ENCODE results near the gene KIF26A.

KIF26A gene

GRCh38 chr14:104202259-104203070, 64.1 kb downstream of the KIF26A start:
- H3K4me1 ChIP-seq (ENCODE audit: low read length) = no peaks in the 10 kb centered on the region
- H3K4me3 ChIP-seq (ENCODE audit: low read length) = no peak overlapping the region
- TF ChIP-seq EZH2phosphoT487 (IDR thresholded peaks at IDR 0.05; ENCODE audit: low read depth) (no peak), CTCF (IDR thresholded peaks at IDR 0.05; ENCODE audit: low read depth, low read length) (no peak)
- H3K9ac ChIP-seq (ENCODE audit: low read length) = no peak overlapping the region
- no peak overlapping the region for H3K27ac ChIP-seq (ENCODE audit: low read length)
- H3K36me3 ChIP-seq (replicated peaks; ENCODE audit: low read depth, low read length) = no peaks in the 10 kb centered on the region
- no peaks in the 10 kb centered on the region for H4K20me1 ChIP-seq (ENCODE audit: insufficient read depth, low read length)
- H3K27me3 ChIP-seq (ENCODE audit: low read depth, low read length) = 0 out of 2 replicates have a peak, but pooled peaks cover under 1% of the 10 kb centered on the region
- no peak overlapping the region for H2AFZ ChIP-seq (ENCODE audit: low read depth, low read length)
- H3K9me3 ChIP-seq (ENCODE audit: insufficient read depth, low read length) = no peaks in the 10 kb centered on the region
- H3K79me2 ChIP-seq (ENCODE audit: low read length) = no peaks in the 10 kb centered on the region
- no peak overlapping the region for H3K4me2 ChIP-seq (ENCODE audit: low read length)

GRCh38 chr14:104203071-104203425, 64.7 kb downstream of the KIF26A start:
- TF ChIP-seq CTCF (IDR thresholded peaks at IDR 0.05; ENCODE audit: low read depth, low read length) = no peak
- no peak for TF ChIP-seq EZH2phosphoT487 (IDR thresholded peaks at IDR 0.05; ENCODE audit: low read depth)
- Histone ChIP-seq H3K4me3 (ENCODE audit: low read length) (no peak overlapping the region), H3K27ac (ENCODE audit: low read length) (no peak overlapping the region), H4K20me1 (ENCODE audit: insufficient read depth, low read length) (no peaks in the 10 kb centered on the region), H3K4me1 (ENCODE audit: low read length) (no peaks in the 10 kb centered on the region), H3K27me3 (ENCODE audit: low read depth, low read length) (no peaks in the 10 kb centered on the region), H3K36me3 (replicated peaks; ENCODE audit: low read depth, low read length) (no peaks in the 10 kb centered on the region), H3K9ac (ENCODE audit: low read length) (no peak overlapping the region), H3K9me3 (ENCODE audit: insufficient read depth, low read length) (no peaks in the 10 kb centered on the region), H3K79me2 (ENCODE audit: low read length) (no peaks in the 10 kb centered on the region), H2AFZ (ENCODE audit: low read depth, low read length) (no peak overlapping the region), H3K4me2 (ENCODE audit: low read length) (no peak overlapping the region)

DNA sequence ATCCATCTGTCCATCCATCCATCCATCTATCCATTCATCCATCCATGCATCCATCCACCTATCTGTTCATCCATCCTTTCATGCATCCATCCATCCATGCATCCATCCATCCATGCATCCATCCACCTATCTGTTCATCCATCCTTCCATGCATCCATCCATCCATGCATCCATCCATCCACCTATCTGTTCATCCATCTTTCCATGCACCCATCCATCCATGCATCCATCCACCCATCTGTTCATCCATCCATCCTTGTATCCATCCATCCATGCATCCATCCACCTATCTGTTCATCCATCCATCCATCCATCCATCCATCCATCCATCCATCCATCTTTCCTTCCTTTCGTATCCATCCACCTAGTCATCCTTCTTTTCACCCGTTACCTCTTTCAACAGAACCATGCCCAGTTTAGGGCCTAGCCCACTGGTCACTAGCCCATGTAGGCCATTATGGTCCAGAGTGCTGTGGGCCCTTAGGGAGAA, 66.3 kb downstream of the KIF26A start:
- H3K4me2 ChIP-seq (ENCODE audit: low read length) = no peak overlapping the region

More for the DNA sequence above, 66.3 kb downstream of the KIF26A start:
- Histone ChIP-seq H3K4me3 (ENCODE audit: low read length) (no peak overlapping the region), H3K36me3 (replicated peaks; ENCODE audit: low read depth, low read length) (no peaks in the 10 kb centered on the region), H2AFZ (ENCODE audit: low read depth, low read length) (no peak overlapping the region), H4K20me1 (ENCODE audit: insufficient read depth, low read length) (no peaks in the 10 kb centered on the region), H3K27ac (ENCODE audit: low read length) (no peak overlapping the region), H3K27me3 (ENCODE audit: low read depth, low read length) (no peaks in the 10 kb centered on the region), H3K9me3 (ENCODE audit: insufficient read depth, low read length) (no peaks in the 10 kb centered on the region), H3K4me1 (ENCODE audit: low read length) (no peaks in the 10 kb centered on the region), H3K79me2 (ENCODE audit: low read length) (no peaks in the 10 kb centered on the region), H3K9ac (ENCODE audit: low read length) (no peak overlapping the region)
- TF ChIP-seq CTCF (IDR thresholded peaks at IDR 0.05; ENCODE audit: low read depth, low read length) (no peak), EZH2phosphoT487 (IDR thresholded peaks at IDR 0.05; ENCODE audit: low read depth) (no peak)

Measured in OCI-LY3 (cell line).